LNCAP (cell line): ENCODE data around the gene BRD4.

Source experiments
- CTCF ChIP-seq: fragments of 450-650 bp; IDR thresholded peaks from 2 replicates; pipeline ENCODE4 v1.5.1; 2017; ENCODE audit warnings: mild to moderate bottlenecking

The BRD4 gene

GRCh38 chr19:15323496-15324235, 8.7 kb downstream of the BRD4 start:
- no peak for TF ChIP-seq CTCF

GRCh38 chr19:15321739-15322138, 10.6 kb downstream of the BRD4 start:
- TF ChIP-seq CTCF, result no peak

- TF ChIP-seq CTCF, result no peak
Observed at GRCh38 chr19:15320116-15320515, 12.2 kb downstream of the BRD4 start.

- TF ChIP-seq CTCF, result no peak
Observed at GRCh38 chr19:15318241-15318691, 14.1 kb downstream of the BRD4 start.

GRCh38 chr19:15317392-15318071, 14.8 kb downstream of the BRD4 start:
- TF ChIP-seq CTCF, result no peak

- no peak for TF ChIP-seq CTCF
Observed at GRCh38 chr19:15316498-15316897, 15.8 kb downstream of the BRD4 start.

- TF ChIP-seq CTCF, result no peak
Observed at GRCh38 chr19:15315101-15315500, 17.2 kb downstream of the BRD4 start.
